ENCODE results near the gene CARS1.
A peak's percentile ranks its signal among the peaks of the same experiment; 100 is the strongest.

Gene CARS1

DNA sequence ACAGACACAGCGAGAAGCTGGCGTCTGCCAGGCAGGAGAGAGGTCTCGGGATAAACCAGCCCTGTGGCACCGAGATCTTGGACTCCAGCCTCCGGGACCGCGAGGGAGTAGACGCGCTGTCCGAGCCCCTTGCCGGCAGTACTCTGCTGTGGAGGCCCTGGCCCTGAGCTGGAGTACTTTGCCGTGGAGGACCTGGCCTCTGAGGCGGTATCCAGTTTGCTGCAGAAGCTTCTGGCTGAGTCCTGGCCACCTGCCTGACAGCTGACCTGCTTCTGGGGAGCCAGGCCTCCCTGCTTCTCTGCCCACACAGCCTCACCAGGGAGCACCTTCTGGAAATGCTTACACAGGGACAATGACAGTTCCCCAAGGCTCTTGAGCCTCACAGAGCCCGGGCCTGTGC lies 31.6 kb upstream of the CARS1 start:
- no peaks in the 10 kb centered on the region for H3K36me3 ChIP-seq (ENCODE audit: low read depth)

DNA sequence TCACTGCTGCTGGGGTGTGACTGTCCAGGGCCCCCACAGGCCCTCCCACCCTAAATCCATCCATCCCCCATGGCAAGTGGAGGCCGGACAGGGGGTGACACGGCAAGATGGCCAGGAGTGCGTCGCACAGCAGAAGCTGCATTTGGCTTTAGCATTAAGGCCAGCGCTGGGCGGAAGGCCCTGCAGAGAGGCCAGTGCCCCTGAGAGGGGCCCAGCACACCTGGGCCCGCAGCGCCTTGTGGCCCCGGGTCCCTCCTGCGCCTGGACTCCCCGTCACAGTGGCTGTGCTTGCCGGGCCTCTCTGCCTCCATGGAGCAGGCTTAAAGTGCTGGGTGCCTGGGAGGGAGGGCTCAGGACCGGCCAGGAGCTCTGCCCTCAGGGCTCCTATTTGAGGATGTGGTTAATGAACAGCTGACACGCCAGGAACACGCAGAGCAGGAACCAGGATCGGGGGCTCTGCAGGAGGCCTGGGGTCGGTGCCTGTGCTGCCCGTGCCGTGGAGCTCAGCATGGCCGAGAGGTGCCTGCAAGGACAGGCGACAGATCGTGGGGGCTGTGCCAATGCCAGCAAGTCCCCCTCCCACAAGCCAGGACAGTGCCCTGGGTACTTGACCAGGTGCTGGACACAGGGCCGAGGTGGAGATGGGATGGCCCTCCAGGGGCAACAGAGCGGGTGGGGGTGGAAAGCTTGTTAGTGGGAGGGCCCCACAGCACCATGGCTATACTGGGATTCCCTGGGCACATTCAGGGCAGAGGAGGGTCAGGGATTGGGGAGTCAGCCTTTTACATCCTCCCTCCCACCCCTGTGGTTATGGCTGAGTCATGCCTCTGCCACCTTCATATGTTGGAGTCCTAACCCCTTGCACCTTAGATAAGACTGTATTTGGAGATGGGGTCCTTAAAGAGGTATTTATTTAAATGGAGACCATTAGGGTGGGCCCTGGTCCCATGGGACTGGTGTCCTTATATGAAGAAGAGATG lies 30.9 kb upstream of the CARS1 start:
- no peaks in the 10 kb centered on the region for H3K36me3 ChIP-seq (ENCODE audit: low read depth)
- peaks cover 6% of the 10 kb centered on the region for H3K4me1 ChIP-seq (ENCODE audit: insufficient read depth, poor library complexity, severe bottlenecking)
- TF ChIP-seq, protein P1, sequence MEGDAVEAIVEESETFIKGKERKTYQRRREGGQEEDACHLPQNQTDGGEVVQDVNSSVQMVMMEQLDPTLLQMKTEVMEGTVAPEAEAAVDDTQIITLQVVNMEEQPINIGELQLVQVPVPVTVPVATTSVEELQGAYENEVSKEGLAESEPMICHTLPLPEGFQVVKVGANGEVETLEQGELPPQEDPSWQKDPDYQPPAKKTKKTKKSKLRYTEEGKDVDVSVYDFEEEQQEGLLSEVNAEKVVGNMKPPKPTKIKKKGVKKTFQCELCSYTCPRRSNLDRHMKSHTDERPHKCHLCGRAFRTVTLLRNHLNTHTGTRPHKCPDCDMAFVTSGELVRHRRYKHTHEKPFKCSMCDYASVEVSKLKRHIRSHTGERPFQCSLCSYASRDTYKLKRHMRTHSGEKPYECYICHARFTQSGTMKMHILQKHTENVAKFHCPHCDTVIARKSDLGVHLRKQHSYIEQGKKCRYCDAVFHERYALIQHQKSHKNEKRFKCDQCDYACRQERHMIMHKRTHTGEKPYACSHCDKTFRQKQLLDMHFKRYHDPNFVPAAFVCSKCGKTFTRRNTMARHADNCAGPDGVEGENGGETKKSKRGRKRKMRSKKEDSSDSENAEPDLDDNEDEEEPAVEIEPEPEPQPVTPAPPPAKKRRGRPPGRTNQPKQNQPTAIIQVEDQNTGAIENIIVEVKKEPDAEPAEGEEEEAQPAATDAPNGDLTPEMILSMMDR (IDR thresholded peaks at IDR 0.05; ENCODE audit: poor library complexity, severe bottlenecking): no peak
- peak; percentile 47 for ATAC-seq (ENCODE audit: low read depth)
- DNase-seq (ENCODE audit: low spot score): peak; percentile 52
- H3K9me3 ChIP-seq (ENCODE audit: severe bottlenecking): no peaks in the 10 kb centered on the region
- no peak overlapping the region for H3K27ac ChIP-seq (ENCODE audit: poor library complexity, severe bottlenecking)
- no peak overlapping the region for H3K4me3 ChIP-seq (ENCODE audit: severe bottlenecking)
- no peaks in the 10 kb centered on the region for H3K27me3 ChIP-seq (ENCODE audit: insufficient read depth, poor library complexity, severe bottlenecking)

More for the DNA sequence above, 31.6 kb upstream of the CARS1 start:
- H3K9me3 ChIP-seq (ENCODE audit: severe bottlenecking): no peaks in the 10 kb centered on the region
- H3K27me3 ChIP-seq (ENCODE audit: insufficient read depth, poor library complexity, severe bottlenecking): no peaks in the 10 kb centered on the region
- H3K4me1 ChIP-seq (ENCODE audit: insufficient read depth, poor library complexity, severe bottlenecking): peaks cover 6% of the 10 kb centered on the region
- TF ChIP-seq, protein P1 (IDR thresholded peaks at IDR 0.05; ENCODE audit: poor library complexity, severe bottlenecking): no peak
- peak; percentile 65 for DNase-seq (ENCODE audit: low spot score)
- no peak overlapping the region for H3K4me3 ChIP-seq (ENCODE audit: severe bottlenecking)
- H3K27ac ChIP-seq (ENCODE audit: poor library complexity, severe bottlenecking): no peak overlapping the region
- no peak for ATAC-seq (ENCODE audit: low read depth)

GRCh38 chr11:3087373-3087772 lies 30.1 kb upstream of the CARS1 start:
- TF ChIP-seq, protein P1 (IDR thresholded peaks at IDR 0.05; ENCODE audit: poor library complexity, severe bottlenecking): no peak
- Histone ChIP-seq H3K4me3 (ENCODE audit: severe bottlenecking) (no peak overlapping the region), H3K9me3 (ENCODE audit: severe bottlenecking) (no peaks in the 10 kb centered on the region), H3K36me3 (ENCODE audit: low read depth) (no peaks in the 10 kb centered on the region), H3K27me3 (ENCODE audit: insufficient read depth, poor library complexity, severe bottlenecking) (no peaks in the 10 kb centered on the region), H3K4me1 (ENCODE audit: insufficient read depth, poor library complexity, severe bottlenecking) (peaks cover 6% of the 10 kb centered on the region), H3K27ac (ENCODE audit: poor library complexity, severe bottlenecking) (no peak overlapping the region)
- ATAC-seq (ENCODE audit: low read depth) (no peak), DNase-seq (ENCODE audit: low spot score) (peak; percentile 52)

DNA sequence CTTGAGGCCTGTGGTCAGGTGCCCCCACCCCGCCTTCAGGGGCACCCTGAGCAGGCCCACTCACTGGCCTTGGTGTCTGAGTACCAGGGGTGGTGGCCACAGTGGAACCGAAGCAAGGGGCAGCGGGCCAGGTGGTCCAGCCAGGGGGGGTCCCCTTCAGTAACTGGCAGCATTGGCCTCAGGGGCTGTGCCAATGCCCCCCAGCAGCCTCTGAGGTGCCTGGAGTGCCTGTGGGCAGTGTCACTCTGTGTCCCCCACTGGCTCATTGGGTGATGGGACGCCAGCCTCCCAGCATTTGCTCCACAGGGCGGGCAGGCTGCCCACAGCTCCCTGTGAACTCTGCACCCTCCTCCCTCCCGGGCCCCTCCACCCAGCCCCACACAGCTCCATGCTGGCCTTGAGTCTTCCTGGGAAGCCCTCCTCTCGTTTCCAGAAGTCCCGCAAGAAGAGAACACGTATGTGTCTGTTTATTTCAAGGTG lies 29.5 kb upstream of the CARS1 start:
- TF ChIP-seq, protein P1 (IDR thresholded peaks at IDR 0.05; ENCODE audit: poor library complexity, severe bottlenecking): no peak
- ATAC-seq (ENCODE audit: low read depth): no peak
- Histone ChIP-seq H3K4me1 (ENCODE audit: insufficient read depth, poor library complexity, severe bottlenecking) (peaks cover 6% of the 10 kb centered on the region), H3K9me3 (ENCODE audit: severe bottlenecking) (no peaks in the 10 kb centered on the region), H3K27me3 (ENCODE audit: insufficient read depth, poor library complexity, severe bottlenecking) (no peaks in the 10 kb centered on the region), H3K36me3 (ENCODE audit: low read depth) (no peaks in the 10 kb centered on the region), H3K4me3 (ENCODE audit: severe bottlenecking) (no peak overlapping the region), H3K27ac (ENCODE audit: poor library complexity, severe bottlenecking) (no peak overlapping the region)
- DNase-seq (ENCODE audit: low spot score): peak; percentile 47

GRCh38 chr11:3086114-3086513 lies 28.9 kb upstream of the CARS1 start:
- TF ChIP-seq, protein P1 (IDR thresholded peaks at IDR 0.05; ENCODE audit: poor library complexity, severe bottlenecking): no peak
- H3K4me3 ChIP-seq (ENCODE audit: severe bottlenecking): no peak overlapping the region
- DNase-seq (ENCODE audit: low spot score): no peak
- no peak for ATAC-seq (ENCODE audit: low read depth)
- no peaks in the 10 kb centered on the region for H3K9me3 ChIP-seq (ENCODE audit: severe bottlenecking)
- H3K27ac ChIP-seq (ENCODE audit: poor library complexity, severe bottlenecking): no peak overlapping the region
- peaks cover 6% of the 10 kb centered on the region for H3K4me1 ChIP-seq (ENCODE audit: insufficient read depth, poor library complexity, severe bottlenecking)
- no peaks in the 10 kb centered on the region for H3K36me3 ChIP-seq (ENCODE audit: low read depth)
- H3K27me3 ChIP-seq (ENCODE audit: insufficient read depth, poor library complexity, severe bottlenecking): no peaks in the 10 kb centered on the region
